ENCODE results near the gene FASTKD3. TPM values are rescaled to one million over a fixed set of nuclear protein-coding genes. Genes with fewer than 3 reads are reported as not detected.

Gene FASTKD3
- total RNA-seq, 1 experiment from 2014 or later: 12.0 TPM

- Histone ChIP-seq H3K9me2 (ENCODE audit: insufficient read depth) (no peaks in the 10 kb centered on the region), H3K4me3 (replicated peaks in 1 of 2; ENCODE audit: low read depth in 1 of 2, low read length in 2 of 2) (no peak overlapping the region), H3K9me3 (ENCODE audit: control insufficient read depth in 1 of 2, insufficient read depth in 1 of 2, low read depth in 1 of 2, low read length in 2 of 2) (no peaks in the 10 kb centered on the region), H2AFZ (ENCODE audit: low read depth, low read length, poor library complexity, severe bottlenecking) (no peak overlapping the region), H3K4me2 (ENCODE audit: low read length) (no peak overlapping the region), H3K79me2 (ENCODE audit: insufficient read depth, low read length) (peaks cover 4% of the 10 kb centered on the region; the same call in 1 of the 2 replicates), H3K9ac (ENCODE audit: low read length) (no peak overlapping the region), H3K27me3 (ENCODE audit: insufficient read depth, low read length) (no peaks in the 10 kb centered on the region), H3K4me1 (ENCODE audit: control insufficient read depth in 1 of 2, insufficient read depth in 2 of 2, low read length in 2 of 2) (no peaks in the 10 kb centered on the region), H4K20me1 (ENCODE audit: insufficient read depth) (no peaks in the 10 kb centered on the region; the same call in 1 of the 2 replicates), H3K36me3 (ENCODE audit: control insufficient read depth in 1 of 2, insufficient read depth in 2 of 2, low read length in 2 of 2) (peaks cover 42 to 60% of the 10 kb centered on the region in 2 experiments), H3K27ac (ENCODE audit: low read depth, low read length) (no peak overlapping the region)
- TF ChIP-seq SRF (IDR thresholded peaks at IDR 0.05; ENCODE audit: low read depth) (no peak), POLR2AphosphoS5 (IDR thresholded peaks at IDR 0.05; ENCODE audit: low read depth, low read length) (no peak), SIN3A (IDR thresholded peaks at IDR 0.05; ENCODE audit: low read depth) (no peak), YY1 (IDR thresholded peaks at IDR 0.05; ENCODE audit: extremely low read depth, insufficient replicate concordance, low read depth, low read length) (no peak)
- intact Hi-C loops (cut with micrococcal nuclease): no loop called here
- ChIA-PET RAD21 (ENCODE audit: low non-redundant PET in 1 of 2, low total read pairs in 2 of 2, uncharacterized antibody in 2 of 2, unreplicated experiment in 2 of 2) (no interaction called here), CTCF (no interaction called here), POLR2A (no interaction called here)
- ATAC-seq (no peak), DNase-seq (ENCODE audit: low read depth, low spot score) (no peak)
- BruUV-seq (replicated peaks): no TSS peak
Observed at GRCh38 chr5:7894860-7895259, 26.0 kb upstream of the FASTKD3 start.

- ATAC-seq: no peak
- POLR2A ChIA-PET: no interaction called here
Observed at GRCh38 chr5:7894439-7894838, 25.6 kb upstream of the FASTKD3 start.

More at GRCh38 chr5:7894439-7894838, 25.6 kb upstream of the FASTKD3 start:
- Histone ChIP-seq H2AFZ (ENCODE audit: low read depth, low read length, poor library complexity, severe bottlenecking) (no peak overlapping the region), H3K4me3 (replicated peaks in 1 of 2; ENCODE audit: low read depth in 1 of 2, low read length in 2 of 2) (no peak overlapping the region), H4K20me1 (ENCODE audit: insufficient read depth) (no peaks in the 10 kb centered on the region; the same call in 1 of the 2 replicates), H3K27ac (ENCODE audit: low read depth, low read length) (no peak overlapping the region), H3K27me3 (ENCODE audit: insufficient read depth, low read length) (no peaks in the 10 kb centered on the region), H3K4me2 (ENCODE audit: low read length) (no peak overlapping the region), H3K9me3 (ENCODE audit: control insufficient read depth in 1 of 2, insufficient read depth in 1 of 2, low read depth in 1 of 2, low read length in 2 of 2) (no peaks in the 10 kb centered on the region), H3K4me1 (ENCODE audit: control insufficient read depth in 1 of 2, insufficient read depth in 2 of 2, low read length in 2 of 2) (no peaks in the 10 kb centered on the region), H3K36me3 (ENCODE audit: control insufficient read depth in 1 of 2, insufficient read depth in 2 of 2, low read length in 2 of 2) (peaks cover 41 to 61% of the 10 kb centered on the region in 2 experiments), H3K9ac (ENCODE audit: low read length) (no peak overlapping the region), H3K79me2 (ENCODE audit: insufficient read depth, low read length) (peaks cover 4% of the 10 kb centered on the region; the same call in 1 of the 2 replicates), H3K9me2 (ENCODE audit: insufficient read depth) (no peaks in the 10 kb centered on the region)
- no TSS peak for BruUV-seq (replicated peaks)
- intact Hi-C loops (cut with micrococcal nuclease): no loop called here
- DNase-seq (ENCODE audit: low read depth, low spot score): no peak
- RAD21 ChIA-PET (ENCODE audit: low non-redundant PET in 1 of 2, low total read pairs in 2 of 2, uncharacterized antibody in 2 of 2, unreplicated experiment in 2 of 2): no interaction called here
- TF ChIP-seq MAX (IDR thresholded peaks at IDR 0.05) (no peak), YY1 (IDR thresholded peaks at IDR 0.05; ENCODE audit: extremely low read depth, insufficient replicate concordance, low read depth, low read length) (no peak), ATF3 (IDR thresholded peaks at IDR 0.05) (no peak), EZH2phosphoT487 (IDR thresholded peaks at IDR 0.05; ENCODE audit: borderline replicate concordance) (no peak), FOSL1 (IDR thresholded peaks at IDR 0.05; ENCODE audit: low read depth) (no peak), EZH2 (IDR thresholded peaks at IDR 0.05) (no peak), CEBPB (IDR thresholded peaks at IDR 0.05; ENCODE audit: low read depth) (no peak), JUND (IDR thresholded peaks at IDR 0.05) (no peak), ZBTB33 (IDR thresholded peaks at IDR 0.05; ENCODE audit: extremely low read depth, insufficient replicate concordance, low read length) (no peak), SIN3A (IDR thresholded peaks at IDR 0.05; ENCODE audit: low read depth) (no peak)
- CTCF ChIA-PET: no interaction called here
